GM18868 (cell line): ENCODE results near the gene PPM1H.

ENCODE experiments used
- ATAC-seq: cut with Tn5 transposase; IDR thresholded peaks from one replicate; pipeline ENCODE4 v1.9.1; 2021; ENCODE audit warnings: mild to moderate bottlenecking, moderate library complexity; ENCODE audit not compliant: unreplicated experiment

The PPM1H gene

DNA sequence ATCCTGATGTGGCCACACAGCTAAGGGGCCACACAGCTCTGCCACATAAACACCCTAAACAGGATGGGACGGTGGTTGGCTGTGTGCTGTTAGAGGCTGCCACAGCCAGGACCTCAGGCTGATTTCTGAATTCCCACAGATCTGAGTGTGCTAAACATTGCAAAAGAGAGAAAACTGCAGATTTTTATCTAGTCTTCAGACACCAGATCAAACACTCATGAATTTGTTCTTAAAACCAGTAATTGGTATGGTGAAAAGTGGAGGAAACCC is 277.7 kb downstream of the PPM1H start:
- no peak for ATAC-seq

DNA sequence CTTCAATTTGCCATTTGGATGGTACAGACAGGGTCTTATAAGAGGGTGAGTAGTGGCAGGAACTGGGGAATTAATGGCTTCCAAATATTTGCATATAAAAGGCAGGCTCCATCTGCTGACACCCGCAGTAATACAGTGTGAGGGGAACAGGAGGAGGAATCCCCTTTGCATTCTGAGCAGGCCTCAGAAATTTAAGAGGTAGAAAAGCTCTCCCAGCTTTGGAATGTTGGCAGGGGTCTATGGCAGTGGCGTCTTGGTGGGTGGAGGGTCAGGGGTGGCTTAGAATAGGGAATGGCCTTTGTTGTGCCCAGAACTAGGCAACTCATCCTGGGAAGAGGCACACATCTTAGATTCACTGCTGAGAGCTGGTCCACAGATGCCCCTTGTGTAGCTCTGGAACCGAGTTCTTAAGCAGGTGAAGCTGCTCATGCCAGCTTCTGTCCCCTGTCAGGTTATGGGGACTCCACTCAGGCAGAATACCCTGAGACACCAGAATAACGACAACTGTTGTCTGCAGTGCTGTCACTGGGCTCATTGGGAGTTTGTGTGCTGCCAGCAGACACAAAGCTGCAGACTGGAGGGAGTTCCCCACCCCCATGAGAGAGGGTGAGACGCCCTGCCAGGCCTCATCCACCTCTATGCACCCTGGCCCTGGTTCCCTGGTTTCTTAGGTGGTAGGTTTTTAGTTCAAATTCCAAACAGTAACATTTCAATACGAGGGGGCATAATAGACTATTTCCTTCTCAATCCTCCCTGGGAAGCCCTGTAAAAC is 278.2 kb downstream of the PPM1H start:
- ATAC-seq: no peak

DNA sequence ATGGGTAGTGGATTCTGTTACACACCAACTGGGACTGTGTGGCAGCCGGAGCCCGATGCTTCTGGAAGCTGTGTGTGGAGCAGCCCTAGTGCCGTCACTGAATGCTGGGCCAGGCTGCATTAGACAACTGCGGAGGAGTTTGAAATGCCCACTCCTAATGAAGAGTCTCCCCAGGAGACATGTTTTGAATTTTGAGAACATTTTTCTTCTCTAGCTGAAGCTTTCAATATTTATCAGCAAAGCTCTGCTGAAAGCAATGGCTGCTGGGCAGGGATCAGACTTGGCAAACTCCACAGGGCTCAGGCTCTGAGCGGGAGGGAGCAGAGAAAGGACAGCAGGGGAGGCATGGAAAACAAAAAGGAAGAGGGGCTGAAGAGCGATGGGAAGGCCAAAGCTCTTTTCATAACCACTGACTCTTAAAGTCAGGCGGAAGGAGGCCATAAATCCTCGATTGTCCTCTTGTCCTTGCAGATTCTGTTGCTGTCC is 279.2 kb downstream of the PPM1H start:
- ATAC-seq: no peak

DNA sequence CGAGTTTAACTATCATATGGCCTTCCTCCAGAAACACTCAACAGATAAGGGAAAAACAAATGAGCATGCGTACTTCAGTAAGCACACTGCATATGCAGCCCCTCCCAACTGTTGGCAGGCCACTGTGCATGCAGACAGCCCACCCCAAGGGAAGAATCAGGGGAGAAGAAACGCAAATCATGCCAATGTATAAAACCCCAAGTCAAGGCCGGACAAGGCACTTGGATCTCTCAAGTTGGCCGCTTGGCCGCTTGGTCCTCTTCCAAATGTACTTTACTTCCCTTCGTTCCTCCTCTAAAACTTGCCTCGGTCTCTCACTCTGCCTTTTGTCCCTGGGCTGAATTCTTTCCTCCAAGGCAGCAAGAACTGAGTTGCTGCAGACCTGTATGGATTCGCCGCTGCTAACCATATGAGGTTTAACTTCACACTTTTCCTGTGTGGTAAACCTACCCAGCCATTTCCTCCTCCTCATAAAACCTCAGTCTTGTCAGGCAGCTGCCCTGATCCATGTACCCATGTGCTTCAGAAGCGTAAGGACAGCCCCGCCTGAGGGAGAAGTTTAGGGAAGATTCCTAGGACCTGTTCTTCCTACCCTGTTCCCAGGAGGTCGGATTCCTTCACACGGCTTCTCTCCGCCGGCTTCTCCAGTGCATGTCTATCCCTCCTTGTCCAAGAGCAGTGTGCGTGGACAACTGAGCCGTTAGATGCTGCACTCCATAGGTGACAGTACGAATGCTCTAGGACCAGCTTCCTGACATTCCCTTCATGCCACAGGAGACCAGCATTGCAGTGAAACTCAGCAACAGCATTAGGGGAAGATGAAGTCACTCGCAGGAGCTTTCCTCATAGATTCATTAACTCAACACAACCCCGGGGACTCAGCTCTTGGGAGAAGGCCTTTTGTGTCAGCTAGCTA is 280.4 kb downstream of the PPM1H start:
- ATAC-seq: no peak

DNA sequence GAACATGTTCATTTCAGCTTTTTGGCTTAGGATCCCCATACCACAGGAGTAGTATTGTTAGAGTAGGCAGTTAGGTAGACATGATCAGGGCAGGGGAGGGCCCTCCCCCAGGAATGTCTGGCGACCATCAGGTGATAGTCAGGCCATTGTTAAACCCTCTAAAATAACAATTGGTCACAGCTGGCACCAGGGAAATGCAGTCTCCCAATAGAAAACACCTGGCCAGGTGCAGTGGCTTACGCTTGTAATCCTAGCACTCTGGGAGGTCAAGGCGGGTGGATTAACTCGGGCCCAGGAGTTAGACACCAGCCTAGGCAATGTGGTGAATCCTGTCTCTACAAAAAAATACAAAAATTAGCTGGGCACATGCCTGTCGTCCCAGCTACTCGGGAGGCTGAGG is 281.2 kb downstream of the PPM1H start:
- no peak for ATAC-seq

DNA sequence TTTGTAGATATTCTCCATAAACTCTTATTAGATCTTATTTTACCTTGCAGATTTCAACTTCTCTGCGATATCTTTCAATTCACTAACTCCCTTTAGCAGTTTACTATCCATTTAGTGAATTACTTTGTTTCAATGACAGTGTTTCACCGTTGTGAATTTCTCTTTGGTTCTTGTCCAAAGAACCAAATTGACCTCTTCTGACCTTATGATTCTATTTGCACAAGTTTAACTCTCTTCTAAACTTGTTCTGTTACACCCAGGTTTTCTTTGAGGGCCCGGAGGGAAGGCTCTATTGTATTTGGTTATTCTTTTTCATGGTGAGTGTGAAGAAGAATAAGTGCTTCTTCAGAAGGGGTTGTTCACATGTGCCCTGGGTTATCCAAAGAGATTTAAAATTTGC is 281.6 kb downstream of the PPM1H start:
- ATAC-seq: no peak

DNA sequence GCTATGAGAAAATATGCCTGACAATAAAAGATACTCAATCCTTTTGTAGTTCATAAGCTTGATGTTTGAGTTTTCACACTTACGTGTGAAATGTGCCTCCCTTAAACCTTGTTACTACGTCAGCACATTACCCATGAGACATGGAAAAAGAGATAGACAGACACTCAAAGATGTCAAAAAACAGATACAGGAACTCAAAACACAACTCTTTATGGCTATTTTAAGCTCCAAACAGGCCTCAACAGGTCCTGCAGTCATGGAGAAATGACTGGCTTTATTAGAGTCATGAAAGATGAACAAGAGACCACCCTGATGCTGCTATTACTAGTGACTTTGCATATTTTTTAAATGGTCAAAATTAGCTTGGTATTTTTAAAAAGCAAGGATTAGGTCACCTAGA is 283.8 kb downstream of the PPM1H start:
- peak; percentile 36 for ATAC-seq

DNA sequence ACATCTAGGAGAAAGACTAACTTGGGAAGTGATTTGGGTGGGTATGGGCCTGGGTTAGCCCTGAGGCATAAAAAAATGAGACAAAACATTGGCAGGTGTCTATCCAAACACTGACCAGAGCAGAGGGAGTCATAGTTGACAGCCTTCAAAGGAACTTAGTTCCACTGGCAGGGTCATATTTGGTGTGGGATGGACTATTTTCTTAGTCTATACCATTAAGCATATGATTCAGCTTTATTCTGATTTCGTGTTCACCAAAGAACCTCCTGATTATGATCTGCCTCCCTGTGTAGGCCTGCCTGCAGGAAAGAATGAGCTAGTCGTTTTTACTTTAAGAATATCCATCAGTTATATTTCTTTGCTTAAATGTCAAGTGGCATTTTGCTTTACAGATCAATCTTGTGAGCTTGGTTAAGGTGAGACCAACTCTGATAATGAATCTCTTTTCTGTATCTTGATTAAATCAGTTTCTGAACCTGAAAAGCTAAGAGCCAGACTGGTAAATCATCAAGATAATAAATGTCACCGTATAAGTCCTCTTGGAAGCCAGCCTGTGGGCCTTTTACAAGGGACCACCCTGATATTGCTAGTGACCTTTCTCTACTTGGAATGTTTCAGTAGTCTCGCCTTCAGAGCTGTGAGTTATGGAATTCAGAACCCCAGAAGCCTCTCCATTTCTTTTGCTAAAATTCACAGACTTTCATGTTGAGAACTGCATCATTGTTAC is 285.4 kb downstream of the PPM1H start:
- ATAC-seq: no peak

DNA sequence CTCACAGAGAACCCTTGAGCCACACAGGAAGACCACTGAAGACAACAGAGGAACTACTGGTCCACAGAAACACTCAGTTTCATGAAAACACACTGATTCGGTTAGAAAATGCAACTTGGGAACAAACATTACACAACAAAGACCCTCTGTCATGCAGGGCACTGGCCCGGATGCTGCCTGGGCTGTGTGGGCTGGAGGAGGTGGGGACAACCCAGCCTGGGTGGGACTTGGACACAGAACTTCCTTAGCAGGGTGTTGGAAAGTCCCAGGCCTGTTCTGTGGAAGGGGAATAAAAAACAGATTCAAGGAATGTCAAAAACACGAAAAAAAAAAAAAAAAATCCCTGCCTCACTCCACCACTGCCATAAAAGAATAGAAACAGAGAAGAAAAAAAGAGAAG is 287.4 kb downstream of the PPM1H start:
- no peak for ATAC-seq

DNA sequence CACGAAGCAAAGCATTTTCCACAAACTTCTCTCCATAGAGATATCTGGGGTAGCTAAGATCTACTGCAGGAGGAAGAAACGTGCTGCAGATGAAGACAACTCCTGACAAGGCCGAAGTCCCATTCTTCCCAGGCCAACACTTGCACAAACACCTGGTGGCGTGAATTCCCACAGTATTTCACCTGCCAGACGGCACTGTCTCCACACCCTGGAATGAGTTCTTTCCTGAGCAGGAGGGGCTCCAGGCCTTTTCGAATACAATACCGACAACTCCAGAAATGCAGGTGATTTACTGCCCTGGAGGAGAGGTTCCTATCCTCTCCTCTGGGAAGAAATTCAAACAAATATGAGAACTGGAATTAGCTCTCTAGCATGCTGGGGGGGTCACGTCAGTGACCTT is 288.4 kb downstream of the PPM1H start:
- ATAC-seq: no peak

DNA sequence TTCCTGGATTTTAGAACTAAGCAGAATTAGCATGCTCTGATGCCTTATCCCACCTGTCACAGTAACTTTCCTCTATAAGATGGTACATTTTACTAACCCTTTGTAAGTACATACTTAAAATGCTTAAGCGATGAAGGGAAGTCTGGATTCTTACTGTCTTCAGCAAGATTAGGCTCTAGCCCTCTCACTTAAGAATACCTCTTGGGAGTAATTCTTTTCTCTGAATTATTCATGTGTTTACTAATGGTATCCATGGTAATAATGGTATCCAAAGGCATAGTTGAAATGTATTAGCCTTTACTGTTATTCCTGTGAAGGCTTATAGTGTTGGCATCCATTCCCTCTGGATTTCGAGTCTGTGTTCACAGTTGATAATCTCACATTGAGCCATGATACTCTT is 291.5 kb downstream of the PPM1H start:
- no peak for ATAC-seq

DNA sequence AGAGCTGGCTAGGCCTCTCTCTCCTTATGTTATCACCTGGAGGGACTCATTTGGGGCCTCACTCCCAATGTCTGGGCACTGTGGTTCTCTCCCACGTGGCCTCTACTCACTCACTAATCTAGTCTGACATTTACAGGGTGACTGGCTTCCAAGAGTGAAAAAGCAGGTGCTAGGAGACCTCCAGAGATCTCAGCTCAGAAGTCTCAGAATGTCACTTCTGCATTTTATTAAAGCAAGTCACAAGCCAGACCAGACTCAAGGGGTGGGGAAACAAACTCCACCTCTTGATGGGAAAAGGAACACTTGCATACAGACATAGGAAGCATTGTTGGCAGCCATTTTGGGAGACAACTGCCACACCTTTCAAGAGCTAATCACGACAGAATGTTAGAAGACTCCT is 292.5 kb downstream of the PPM1H start:
- ATAC-seq: no peak

DNA sequence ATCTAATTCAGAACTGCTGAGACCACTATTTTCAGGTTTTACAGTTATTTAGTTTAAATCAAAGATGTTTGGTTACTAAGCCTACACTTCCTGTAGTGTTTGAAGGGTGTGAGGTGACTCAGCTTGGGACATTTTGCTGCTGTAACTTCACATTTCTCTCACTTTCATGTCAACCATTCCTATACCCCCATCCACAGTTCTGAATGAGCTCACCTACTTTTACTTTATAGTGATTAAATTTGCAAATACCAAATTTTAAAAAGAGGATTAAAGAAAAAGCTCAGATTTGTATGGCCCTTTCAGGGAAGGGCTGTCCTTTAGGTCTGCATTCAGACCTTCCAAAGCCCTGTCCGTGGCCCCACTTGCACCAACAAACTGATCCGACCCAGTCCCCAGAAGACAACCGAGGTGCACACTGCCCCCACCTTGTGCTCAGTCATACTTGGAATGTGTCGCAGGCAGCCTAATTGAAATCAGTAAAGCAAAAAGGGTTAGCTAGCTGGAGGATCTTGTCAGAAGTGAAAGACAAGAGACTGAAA is 294.0 kb downstream of the PPM1H start:
- peak; percentile 92 for ATAC-seq

DNA sequence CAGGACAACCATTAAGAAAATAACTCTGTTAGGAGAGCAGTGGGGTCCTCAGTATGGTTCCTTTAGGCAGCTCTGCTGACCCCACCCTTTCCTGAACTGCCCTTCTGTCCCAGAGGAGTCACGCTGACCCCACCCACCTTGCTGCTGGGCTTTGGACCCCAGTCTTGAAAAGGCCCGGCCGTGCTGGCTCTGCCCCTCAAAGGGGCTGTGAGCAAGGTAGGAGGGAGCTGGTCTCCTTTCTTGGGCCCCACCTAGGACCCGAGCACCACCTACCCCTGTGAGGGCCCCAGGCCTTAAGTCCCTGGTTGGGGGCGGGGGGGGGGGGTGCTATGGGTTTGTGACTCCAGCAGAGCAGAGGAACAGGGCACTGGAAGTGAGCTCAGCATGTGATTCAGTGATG is 297.3 kb downstream of the PPM1H start:
- no peak for ATAC-seq

DNA sequence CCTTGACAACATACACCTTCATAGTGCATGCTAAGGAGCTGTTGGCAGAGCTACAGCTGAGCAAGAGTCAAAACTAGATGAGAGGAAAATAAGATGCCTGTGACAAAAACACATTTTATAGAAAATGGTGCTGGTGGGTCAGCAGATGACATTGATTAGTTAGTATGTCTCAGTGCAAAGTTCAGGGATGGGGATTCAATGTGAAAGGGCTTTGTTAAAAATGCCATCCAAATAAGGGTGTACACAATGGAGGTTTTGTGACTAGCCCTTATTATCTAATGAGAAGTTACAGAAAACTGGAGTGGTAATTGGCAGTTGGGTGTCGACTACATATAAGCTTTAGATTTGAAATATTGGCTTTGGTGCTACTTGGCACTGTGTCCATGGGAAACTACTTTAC is 299.3 kb downstream of the PPM1H start:
- no peak for ATAC-seq

DNA sequence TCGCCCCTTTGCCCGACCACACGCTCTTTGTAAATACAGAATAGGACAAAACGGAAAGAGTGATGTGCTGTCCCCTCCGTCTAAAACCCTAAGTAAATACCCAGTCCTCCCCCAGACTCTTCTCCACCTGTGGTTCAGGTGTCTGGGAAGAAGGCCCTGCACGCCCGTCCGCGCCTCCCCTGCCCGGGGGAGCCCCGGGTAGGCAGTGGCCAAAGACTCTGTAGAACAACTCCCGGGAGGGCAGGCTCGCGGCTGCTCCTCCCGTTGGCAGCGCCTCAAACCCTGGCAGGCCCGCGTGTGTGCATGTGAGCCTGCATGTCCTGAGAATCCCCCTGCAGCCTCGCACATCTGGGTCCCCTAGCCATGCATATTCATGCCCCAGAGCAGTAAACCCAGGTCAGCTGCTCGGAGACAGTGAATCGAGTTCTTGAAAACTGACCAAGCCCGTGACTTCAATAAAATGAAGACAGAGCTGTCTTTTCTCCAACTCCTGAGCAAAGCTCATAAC is 302.5 kb downstream of the PPM1H start:
- ATAC-seq: peak; percentile 47

DNA sequence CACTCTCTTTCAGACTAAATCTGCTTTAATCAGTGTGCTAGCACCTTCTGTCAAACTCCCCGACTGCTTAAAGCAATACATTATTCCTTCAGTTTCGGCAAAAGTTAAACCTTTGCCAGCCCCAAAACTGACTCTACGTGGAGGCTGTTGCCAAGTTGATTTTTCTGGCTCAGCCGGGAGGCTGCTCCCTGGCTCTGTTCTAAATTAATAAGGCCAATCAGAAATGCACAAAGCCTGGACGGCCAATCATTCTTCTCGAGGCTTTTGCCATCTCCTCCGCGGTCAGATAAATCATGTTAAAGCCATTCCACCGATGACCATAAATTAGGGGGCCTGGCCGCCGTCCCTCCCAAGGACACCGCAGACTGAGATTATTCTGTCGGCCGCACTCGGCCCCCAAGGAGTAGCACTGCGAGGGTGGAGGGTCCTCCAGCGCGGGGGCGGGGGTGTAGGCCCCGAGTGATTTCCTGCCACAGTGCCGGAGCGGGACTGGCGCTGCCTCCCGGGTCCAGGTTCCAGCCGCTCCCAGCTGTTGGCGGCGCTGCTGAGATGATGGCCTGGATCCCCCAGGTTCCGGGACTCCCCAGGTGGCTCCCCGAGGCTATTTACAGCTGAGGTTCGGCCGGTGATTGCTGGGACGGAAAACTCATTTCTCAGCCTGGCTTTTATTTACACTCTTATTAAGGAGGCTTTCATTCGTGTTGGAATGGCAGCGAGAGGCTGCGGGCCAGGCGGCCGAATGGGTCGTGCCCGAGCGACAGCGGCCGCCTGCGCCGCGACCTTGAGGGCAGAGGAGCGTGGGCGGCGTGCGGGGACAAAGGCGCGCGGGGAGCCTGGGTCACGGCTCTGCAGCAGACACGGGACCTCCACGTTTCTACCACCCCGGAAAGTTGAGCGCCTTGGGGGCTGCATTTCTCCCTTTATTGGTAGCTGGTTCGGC is 303.2 kb downstream of the PPM1H start:
- ATAC-seq: peak; percentile 76

DNA sequence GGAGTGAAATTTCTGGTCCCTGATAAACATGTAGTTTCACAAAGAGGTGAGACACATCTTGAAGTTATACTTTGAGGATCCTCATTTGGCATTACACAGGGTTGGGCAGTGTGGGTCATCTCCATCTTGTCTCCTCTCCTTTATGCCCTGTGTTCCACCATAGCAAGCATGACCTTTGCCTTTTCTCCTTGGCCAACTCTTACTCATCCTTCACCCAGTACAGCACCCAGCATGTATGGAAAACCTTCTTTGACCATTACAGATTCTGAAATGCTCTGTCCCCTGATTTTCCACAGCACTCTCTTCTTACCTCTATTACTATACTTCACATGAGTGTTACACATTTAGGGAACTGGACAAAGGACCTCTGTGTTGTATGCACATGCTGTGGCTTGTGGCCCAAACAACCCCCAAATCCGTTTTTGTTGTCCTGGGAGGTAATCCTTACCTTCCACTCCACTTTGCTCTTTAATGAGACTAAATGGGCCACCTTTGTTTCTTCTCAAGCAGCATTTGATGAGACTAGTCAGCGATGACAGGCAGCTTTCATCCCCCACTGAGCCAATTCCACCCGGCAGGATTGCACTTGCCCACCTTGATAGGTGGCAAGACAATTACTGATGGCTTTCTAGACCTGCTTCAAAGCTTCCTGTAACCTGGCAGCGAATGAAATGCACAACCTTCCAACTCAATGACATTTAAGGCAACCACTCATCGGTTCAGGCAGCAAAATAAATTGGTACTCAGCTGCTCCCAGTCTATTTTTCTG is 304.8 kb downstream of the PPM1H start:
- no peak for ATAC-seq

DNA sequence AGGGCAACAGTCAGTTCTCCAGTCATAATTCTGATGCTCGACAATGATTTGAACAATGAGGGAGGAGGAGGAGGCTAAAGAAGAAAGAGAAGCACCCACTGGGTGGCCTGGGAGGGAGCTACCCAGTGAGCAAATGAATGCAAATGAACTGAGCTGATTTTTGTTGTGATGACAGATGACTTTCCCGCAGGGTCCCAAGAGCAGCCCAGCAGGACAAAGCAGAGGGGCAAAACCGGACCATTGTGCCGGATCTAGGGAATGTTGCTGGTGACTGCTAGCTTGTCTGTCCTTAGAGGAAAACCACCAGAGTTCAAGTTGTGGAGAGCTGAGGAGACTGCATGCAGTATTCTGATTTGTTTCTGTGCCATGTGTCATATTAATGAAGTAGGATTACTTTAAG is 305.5 kb downstream of the PPM1H start:
- ATAC-seq: no peak
